AG04450 (cell line): ENCODE results near the gene LCAT. TPM values are rescaled to one million over a fixed set of nuclear protein-coding genes. Genes with fewer than 3 reads are reported as not detected.
"Not testable (repeated sequence)": the region's sequence is repeated elsewhere in the genome, so short reads cannot be mapped to it uniquely, and the experiment has no call there.

Experiments
- CTCF ChIA-PET: fragments of 300-600, 350-600 bp; formaldehyde crosslinking; extraction: SDS; loops from one replicate; lab custom pipeline; 2022; ENCODE audit warnings: antibody characterized with exemption, inconsistent platforms; lab: Charles Lee
- POLR2A ChIA-PET: fragments of 350-600 bp; formaldehyde crosslinking; extraction: SDS; loops from one replicate; lab custom pipeline; 2021; ENCODE audit warnings: antibody characterized with exemption, inconsistent platforms; lab: Yijun Ruan, JAX
- DNase-seq: peaks from one replicate; pipeline ENCODE4 v3.0.0-alpha.2; 2011; ENCODE audit warnings: low read depth, low spot score
- H3K27ac ChIP-seq: one replicate; pipeline ENCODE4 v1.5.1; 2012; ENCODE audit warnings: low read depth, low read length, control low read depth
- H3K27me3 ChIP-seq: one replicate; pipeline ENCODE4 v1.6.0; 2012; ENCODE audit warnings: low read length; ENCODE audit not compliant: control insufficient read depth, insufficient read depth
- H3K4me3 ChIP-seq: 2 replicates; pipeline ENCODE4 v1.5.1; 2011; ENCODE audit warnings: mild to moderate bottlenecking, low read depth, low read length, control low read depth
- H3K9me3 ChIP-seq: 2 replicates; pipeline ENCODE4 v1.5.1; 2012; ENCODE audit warnings: low read length; ENCODE audit not compliant: control insufficient read depth, insufficient read depth
- polyA plus RNA-seq: library from polyadenylated mRNA; depleted of rRNA; stranded (reverse); fragments of >200 nt; gene quantifications from 2 replicates; pipeline ENCODE4 v1.2.3, GENCODE V29; 2011
- TF ChIP-seq, protein P1 (sequence below): IDR thresholded peaks from 2 replicates; pipeline ENCODE4 v1.5.1; 2011; ENCODE audit warnings: low read depth, low read length, control low read depth, inconsistent platforms

The LCAT gene
- polyA plus RNA-seq, 1 experiment, result 5.2 TPM

DNA sequence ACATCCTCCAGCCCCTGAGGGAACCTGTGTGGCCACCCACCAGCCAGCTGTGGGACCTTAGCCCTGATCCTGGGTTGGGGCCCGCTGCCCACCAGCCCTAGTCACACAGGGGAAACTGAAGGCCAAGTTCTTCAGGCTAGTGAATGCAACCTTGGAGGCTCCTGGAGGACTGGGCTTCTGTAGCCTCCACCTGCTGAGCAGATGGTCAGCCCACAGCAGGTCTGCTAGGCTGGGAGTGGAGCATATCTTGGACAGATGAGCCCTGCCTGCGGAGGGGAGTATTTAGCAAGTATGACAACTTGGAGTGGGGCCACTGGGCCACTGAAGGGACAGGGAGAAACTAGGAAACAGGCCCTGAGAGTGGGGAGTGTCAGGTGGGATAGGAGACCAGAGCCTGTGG lies 32.3 kb upstream of the LCAT start:
- POLR2A ChIA-PET, result no interaction called here
- TF ChIP-seq, protein P1, sequence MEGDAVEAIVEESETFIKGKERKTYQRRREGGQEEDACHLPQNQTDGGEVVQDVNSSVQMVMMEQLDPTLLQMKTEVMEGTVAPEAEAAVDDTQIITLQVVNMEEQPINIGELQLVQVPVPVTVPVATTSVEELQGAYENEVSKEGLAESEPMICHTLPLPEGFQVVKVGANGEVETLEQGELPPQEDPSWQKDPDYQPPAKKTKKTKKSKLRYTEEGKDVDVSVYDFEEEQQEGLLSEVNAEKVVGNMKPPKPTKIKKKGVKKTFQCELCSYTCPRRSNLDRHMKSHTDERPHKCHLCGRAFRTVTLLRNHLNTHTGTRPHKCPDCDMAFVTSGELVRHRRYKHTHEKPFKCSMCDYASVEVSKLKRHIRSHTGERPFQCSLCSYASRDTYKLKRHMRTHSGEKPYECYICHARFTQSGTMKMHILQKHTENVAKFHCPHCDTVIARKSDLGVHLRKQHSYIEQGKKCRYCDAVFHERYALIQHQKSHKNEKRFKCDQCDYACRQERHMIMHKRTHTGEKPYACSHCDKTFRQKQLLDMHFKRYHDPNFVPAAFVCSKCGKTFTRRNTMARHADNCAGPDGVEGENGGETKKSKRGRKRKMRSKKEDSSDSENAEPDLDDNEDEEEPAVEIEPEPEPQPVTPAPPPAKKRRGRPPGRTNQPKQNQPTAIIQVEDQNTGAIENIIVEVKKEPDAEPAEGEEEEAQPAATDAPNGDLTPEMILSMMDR, result no peak
- CTCF ChIA-PET, result no interaction called here
- no peak for DNase-seq
- Histone ChIP-seq H3K4me3 (no peak overlapping the region), H3K9me3 (no peaks in the 10 kb centered on the region; the same call in 1 of the 2 replicates), H3K27me3 (peaks cover 20% of the 10 kb centered on the region), H3K27ac (no peak overlapping the region)

GRCh38 chr16:67975321-67976105 lies 31.6 kb upstream of the LCAT start:
- TF ChIP-seq, protein P1, result no peak
- Histone ChIP-seq H3K4me3 (no peak overlapping the region), H3K9me3 (no peaks in the 10 kb centered on the region; the same call in 1 of the 2 replicates), H3K27me3 (peaks cover 20% of the 10 kb centered on the region), H3K27ac (no peak overlapping the region)
- ChIA-PET CTCF (no interaction called here), POLR2A (no interaction called here)
- DNase-seq, result no peak

GRCh38 chr16:67972285-67972684 lies 28.4 kb upstream of the LCAT start:
- POLR2A ChIA-PET, H3K27ac ChIP-seq, H3K9me3 ChIP-seq, H3K4me3 ChIP-seq, DNase-seq, H3K27me3 ChIP-seq: not testable (repeated sequence)
- CTCF ChIA-PET, result interaction anchor here (0.7 kb wide), 1 partner anchor 79 kb away, joined by 6 read pairs; no protein-coding TSS in a partner anchor

DNA sequence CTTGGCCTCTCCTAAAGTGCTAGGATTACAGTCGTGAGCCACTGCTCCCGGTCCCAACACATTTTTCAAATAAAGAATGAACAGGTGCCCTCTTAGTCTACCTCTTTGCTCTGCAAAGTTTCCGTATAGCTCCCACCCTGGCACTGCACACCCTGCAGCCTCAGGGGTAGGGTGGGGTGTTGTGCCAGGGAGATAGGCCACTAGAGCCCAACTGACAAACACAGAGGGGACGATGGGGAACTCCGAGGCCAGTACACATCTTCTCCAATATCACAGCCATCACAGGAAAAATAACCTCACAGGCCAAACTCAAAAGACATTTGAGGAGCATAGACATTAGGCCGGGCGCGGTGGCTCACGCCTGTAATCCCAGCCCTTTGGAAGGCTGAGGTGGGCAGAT lies 27.2 kb upstream of the LCAT start:
- H3K27ac ChIP-seq, result no peak overlapping the region
- peaks cover 4% of the 10 kb centered on the region for H3K27me3 ChIP-seq
- no peaks in the 10 kb centered on the region; the same call in 1 of the 2 replicates for H3K9me3 ChIP-seq
- H3K4me3 ChIP-seq, result no peak overlapping the region
- CTCF ChIA-PET, result no interaction called here
- DNase-seq, result no peak
- TF ChIP-seq, protein P1, result no peak
- POLR2A ChIA-PET, result no interaction called here

GRCh38 chr16:67969254-67970039 lies 25.5 kb upstream of the LCAT start:
- Histone ChIP-seq H3K4me3 (peak overlapping the region; percentile 89), H3K27ac (no peak overlapping the region), H3K9me3 (no peaks in the 10 kb centered on the region; the same call in 1 of the 2 replicates), H3K27me3 (no peaks in the 10 kb centered on the region)
- ChIA-PET POLR2A (interaction anchor here (1.8 kb wide), 1 partner anchor 10 kb away, joined by 9 read pairs; no protein-coding TSS in a partner anchor), CTCF (interaction anchor here (0.7 kb wide), 1 partner anchor 24 kb away, joined by 3 read pairs; no protein-coding TSS in a partner anchor)
- no peak for DNase-seq
- TF ChIP-seq, protein P1, result no peak
